Measurements from ENCODE around the gene SMR3A. TPM values are rescaled to one million over a fixed set of nuclear protein-coding genes. Genes with fewer than 3 reads are reported as not detected.

Gene SMR3A
- total RNA-seq, 4 donors from 2014 or later = not detected

- no peaks in the 10 kb centered on the region for H3K4me1 ChIP-seq
- TF ChIP-seq CTCF (IDR thresholded peaks at IDR 0.05) (no peak), POLR2A (IDR thresholded peaks at IDR 0.05) (no peak)
- no peaks in the 10 kb centered on the region for H3K27me3 ChIP-seq
- H3K9me3 ChIP-seq = no peaks in the 10 kb centered on the region
- H3K4me3 ChIP-seq = no peak overlapping the region
- no peak for DNase-seq
- no peak overlapping the region for H3K27ac ChIP-seq
- H3K36me3 ChIP-seq = no peaks in the 10 kb centered on the region
Observed at GRCh38 chr4:70337886-70338420, 22.6 kb upstream of the SMR3A start.

- H3K36me3 ChIP-seq = no peaks in the 10 kb centered on the region
- H3K9me3 ChIP-seq = no peaks in the 10 kb centered on the region
- no peak overlapping the region for H3K4me3 ChIP-seq
- no peak overlapping the region for H3K27ac ChIP-seq
- no peaks in the 10 kb centered on the region for H3K27me3 ChIP-seq
- no peaks in the 10 kb centered on the region for H3K4me1 ChIP-seq
- DNase-seq = no peak
- no peak for TF ChIP-seq POLR2A (IDR thresholded peaks at IDR 0.05)
Observed at GRCh38 chr4:70356185-70356584, 4.4 kb upstream of the SMR3A start.

- no peak overlapping the region for H3K27ac ChIP-seq
- DNase-seq = no peak
- TF ChIP-seq POLR2A (IDR thresholded peaks at IDR 0.05) = no peak
- TF ChIP-seq CTCF (IDR thresholded peaks at IDR 0.05) = no peak
Observed at GRCh38 chr4:70359115-70359661, 1.4 kb upstream of the SMR3A start.

GRCh38 chr4:70364002-70364401, 3.4 kb downstream of the SMR3A start:
- Histone ChIP-seq H3K4me1 (no peaks in the 10 kb centered on the region), H3K4me3 (no peak overlapping the region), H3K9me3 (no peaks in the 10 kb centered on the region), H3K27me3 (no peaks in the 10 kb centered on the region), H3K27ac (no peak overlapping the region), H3K36me3 (no peaks in the 10 kb centered on the region)
- TF ChIP-seq POLR2A (IDR thresholded peaks at IDR 0.05) (no peak), CTCF (IDR thresholded peaks at IDR 0.05) (no peak)
- DNase-seq = no peak

More at GRCh38 chr4:70359115-70359661, 1.4 kb upstream of the SMR3A start:
- no peaks in the 10 kb centered on the region for H3K9me3 ChIP-seq
- no peak overlapping the region for H3K4me3 ChIP-seq
- H3K4me1 ChIP-seq = no peaks in the 10 kb centered on the region
- H3K36me3 ChIP-seq = no peaks in the 10 kb centered on the region
- no peaks in the 10 kb centered on the region for H3K27me3 ChIP-seq

GRCh38 chr4:70365479-70365878, 4.9 kb downstream of the SMR3A start:
- Histone ChIP-seq H3K27me3 (no peaks in the 10 kb centered on the region), H3K27ac (no peak overlapping the region), H3K9me3 (no peaks in the 10 kb centered on the region), H3K36me3 (no peaks in the 10 kb centered on the region), H3K4me3 (no peak overlapping the region), H3K4me1 (no peaks in the 10 kb centered on the region)
- DNase-seq = no peak
- TF ChIP-seq CTCF (IDR thresholded peaks at IDR 0.05) (no peak), POLR2A (IDR thresholded peaks at IDR 0.05) (no peak)

- no peaks in the 10 kb centered on the region for H3K36me3 ChIP-seq
- TF ChIP-seq POLR2A (IDR thresholded peaks at IDR 0.05) = no peak
- no peak for TF ChIP-seq CTCF (IDR thresholded peaks at IDR 0.05)
- no peaks in the 10 kb centered on the region for H3K27me3 ChIP-seq
- no peaks in the 10 kb centered on the region for H3K9me3 ChIP-seq
- no peak overlapping the region for H3K27ac ChIP-seq
- no peak for DNase-seq
- no peaks in the 10 kb centered on the region for H3K4me1 ChIP-seq
- H3K4me3 ChIP-seq = no peak overlapping the region
Observed at GRCh38 chr4:70367813-70368212, 7.3 kb downstream of the SMR3A start.
